OCI-LY3 (cell line): ENCODE data around the gene METAP2.

Source experiments
- H2AFZ ChIP-seq: fragments of 200-600, 300-600 bp; shearing (Covaris generic); 2 replicates; pipeline ENCODE4 v1.6.0; 2014; ENCODE audit warnings: antibody characterized with exemption, low read depth, low read length
- H3K27ac ChIP-seq: fragments of 200-600, 300-600 bp; sonication (generic); 2 replicates; pipeline ENCODE4 v1.5.1; 2014; ENCODE audit warnings: mild to moderate bottlenecking, low read length, moderate library complexity, mixed read lengths
- H3K27me3 ChIP-seq: fragments of 200-600, 300-600 bp; sonication (generic); 2 replicates; pipeline ENCODE4 v1.6.1; 2014; ENCODE audit warnings: low read depth, low read length, mixed read lengths
- H3K36me3 ChIP-seq: fragments of 200-600, 300-600 bp; sonication (generic); replicated peaks from 2 replicates; pipeline ENCODE3; 2014; ENCODE audit warnings: low read depth, low read length, mixed read lengths
- H3K4me1 ChIP-seq: fragments of 300-600, 200-600 bp; sonication (generic); 2 replicates; pipeline ENCODE4 v1.6.1; 2014; ENCODE audit warnings: low read length, mixed read lengths
- H3K4me2 ChIP-seq: fragments of 200-600, 300-600 bp; sonication (generic); 2 replicates; pipeline ENCODE4 v1.6.1; 2014; ENCODE audit warnings: low read length, mixed read lengths
- H3K4me3 ChIP-seq: fragments of 300-600, 200-600 bp; sonication (generic); 2 replicates; pipeline ENCODE4 v1.5.1; 2014; ENCODE audit warnings: antibody characterized with exemption, mild to moderate bottlenecking, low read length, moderate library complexity
- H3K79me2 ChIP-seq: fragments of 300-600, 200-600 bp; shearing (Covaris generic); 2 replicates; pipeline ENCODE4 v1.6.1; 2014; ENCODE audit warnings: mild to moderate bottlenecking, low read length, mixed read lengths
- H3K9ac ChIP-seq: fragments of 300-600, 200-600 bp; shearing (Covaris generic); 2 replicates; pipeline ENCODE4 v1.6.0; 2014; ENCODE audit warnings: mild to moderate bottlenecking, low read length, moderate library complexity
- H3K9me3 ChIP-seq: fragments of 200-600, 300-600 bp; shearing (Covaris generic); 2 replicates; pipeline ENCODE4 v1.6.1; 2014; ENCODE audit warnings: low read length, mixed read lengths; ENCODE audit not compliant: insufficient read depth
- H4K20me1 ChIP-seq: fragments of 200-600, 300-600 bp; sonication (generic); 2 replicates; pipeline ENCODE4 v1.6.1; 2016; ENCODE audit warnings: low read length, mixed read lengths; ENCODE audit not compliant: insufficient read depth
- EZH2phosphoT487 ChIP-seq: fragments of 200-600 bp; shearing (Covaris generic); IDR thresholded peaks from 2 replicates; pipeline ENCODE4 v1.6.1; 2018; ENCODE audit warnings: antibody characterized with exemption, mixed run types, low read depth
- TF ChIP-seq, protein P1 (sequence below): fragments of 200-600, 300-600 bp; sonication (generic); IDR thresholded peaks from 2 replicates; pipeline ENCODE4 v1.5.1; 2014; ENCODE audit warnings: antibody characterized with exemption, low read length, low read depth

METAP2 gene

GRCh38 chr12:95497031-95497430 lies 23.1 kb downstream of the METAP2 start:
- Histone ChIP-seq H2AFZ (no peak overlapping the region), H3K27ac (no peak overlapping the region), H3K4me2 (no peak overlapping the region), H3K27me3 (no peaks in the 10 kb centered on the region), H4K20me1 (no peaks in the 10 kb centered on the region), H3K79me2 (peaks cover 18% of the 10 kb centered on the region), H3K9ac (no peak overlapping the region), H3K9me3 (no peaks in the 10 kb centered on the region), H3K4me1 (no peaks in the 10 kb centered on the region), H3K36me3 (peaks cover 61% of the 10 kb centered on the region), H3K4me3 (no peak overlapping the region)
- no peak for TF ChIP-seq EZH2phosphoT487
- TF ChIP-seq, protein P1, sequence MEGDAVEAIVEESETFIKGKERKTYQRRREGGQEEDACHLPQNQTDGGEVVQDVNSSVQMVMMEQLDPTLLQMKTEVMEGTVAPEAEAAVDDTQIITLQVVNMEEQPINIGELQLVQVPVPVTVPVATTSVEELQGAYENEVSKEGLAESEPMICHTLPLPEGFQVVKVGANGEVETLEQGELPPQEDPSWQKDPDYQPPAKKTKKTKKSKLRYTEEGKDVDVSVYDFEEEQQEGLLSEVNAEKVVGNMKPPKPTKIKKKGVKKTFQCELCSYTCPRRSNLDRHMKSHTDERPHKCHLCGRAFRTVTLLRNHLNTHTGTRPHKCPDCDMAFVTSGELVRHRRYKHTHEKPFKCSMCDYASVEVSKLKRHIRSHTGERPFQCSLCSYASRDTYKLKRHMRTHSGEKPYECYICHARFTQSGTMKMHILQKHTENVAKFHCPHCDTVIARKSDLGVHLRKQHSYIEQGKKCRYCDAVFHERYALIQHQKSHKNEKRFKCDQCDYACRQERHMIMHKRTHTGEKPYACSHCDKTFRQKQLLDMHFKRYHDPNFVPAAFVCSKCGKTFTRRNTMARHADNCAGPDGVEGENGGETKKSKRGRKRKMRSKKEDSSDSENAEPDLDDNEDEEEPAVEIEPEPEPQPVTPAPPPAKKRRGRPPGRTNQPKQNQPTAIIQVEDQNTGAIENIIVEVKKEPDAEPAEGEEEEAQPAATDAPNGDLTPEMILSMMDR = no peak

- Histone ChIP-seq H3K27ac (no peak overlapping the region), H2AFZ (no peak overlapping the region), H3K79me2 (peaks cover 26% of the 10 kb centered on the region), H4K20me1 (no peaks in the 10 kb centered on the region), H3K9ac (no peak overlapping the region), H3K9me3 (no peaks in the 10 kb centered on the region), H3K27me3 (no peaks in the 10 kb centered on the region), H3K4me1 (no peaks in the 10 kb centered on the region), H3K4me2 (no peak overlapping the region), H3K36me3 (peaks cover 71% of the 10 kb centered on the region), H3K4me3 (no peak overlapping the region)
- no peak for TF ChIP-seq EZH2phosphoT487
- TF ChIP-seq, protein P1 = no peak
Observed at GRCh38 chr12:95498968-95499367, 25.0 kb downstream of the METAP2 start.

- Histone ChIP-seq H3K4me1 (no peaks in the 10 kb centered on the region), H3K4me3 (no peak overlapping the region), H3K27ac (no peak overlapping the region), H3K4me2 (no peak overlapping the region), H4K20me1 (no peaks in the 10 kb centered on the region), H3K36me3 (peaks cover 73% of the 10 kb centered on the region), H3K79me2 (peaks cover 26% of the 10 kb centered on the region), H2AFZ (no peak overlapping the region), H3K9ac (no peak overlapping the region), H3K27me3 (no peaks in the 10 kb centered on the region), H3K9me3 (no peaks in the 10 kb centered on the region)
- TF ChIP-seq, protein P1 = no peak
- no peak for TF ChIP-seq EZH2phosphoT487
Observed at GRCh38 chr12:95499772-95500171, 25.8 kb downstream of the METAP2 start.

GRCh38 chr12:95504140-95504539 lies 30.2 kb downstream of the METAP2 start:
- TF ChIP-seq, protein P1 = no peak
- TF ChIP-seq EZH2phosphoT487 = no peak
- Histone ChIP-seq H3K9me3 (no peaks in the 10 kb centered on the region), H3K36me3 (peaks cover 58% of the 10 kb centered on the region), H3K79me2 (peaks cover 23% of the 10 kb centered on the region), H3K4me3 (no peak overlapping the region), H4K20me1 (no peaks in the 10 kb centered on the region), H3K4me1 (no peaks in the 10 kb centered on the region), H3K9ac (no peak overlapping the region), H3K27ac (no peak overlapping the region), H2AFZ (no peak overlapping the region), H3K4me2 (no peak overlapping the region), H3K27me3 (no peaks in the 10 kb centered on the region)
